H54 (cell line): ENCODE measurements around the gene SNU13.
"Not testable (repeated sequence)": the region's sequence is repeated elsewhere in the genome, so short reads cannot be mapped to it uniquely, and the experiment has no call there.

Source experiments
- DNase-seq: peaks from one replicate; pipeline ENCODE4 v3.0.0; 2011; ENCODE audit warnings: low spot score, mixed read lengths; ENCODE audit not compliant: insufficient read length
- FAIRE-seq: peaks from 3 replicates; lab custom pipeline; 2011; peaks lifted over from hg19 to GRCh38; lab: Jason Lieb, UNC
- POLR2A ChIP-seq: IDR thresholded peaks from 2 replicates; pipeline ENCODE4 v1.6.1; 2011; ENCODE audit warnings: low read depth, mild to moderate bottlenecking, low read length

Gene SNU13

GRCh38 chr22:41695211-41695610 is 6.5 kb upstream of the SNU13 start:
- no peak for FAIRE-seq
- no peak for TF ChIP-seq POLR2A
- DNase-seq: no peak

GRCh38 chr22:41690476-41690875 is 1.8 kb upstream of the SNU13 start:
- DNase-seq (no peak), FAIRE-seq (no peak)
- no peak for TF ChIP-seq POLR2A

GRCh38 chr22:41687901-41688364 is 734 bp downstream of the SNU13 start:
- DNase-seq (no peak), FAIRE-seq (no peak)
- no peak for TF ChIP-seq POLR2A

- FAIRE-seq, DNase-seq: not testable (repeated sequence)
These were observed 1.8 kb downstream of the SNU13 start for GRCh38 chr22:41686890-41687289.

GRCh38 chr22:41684194-41684593 is 4.5 kb downstream of the SNU13 start:
- DNase-seq (no peak), FAIRE-seq (no peak)
- TF ChIP-seq POLR2A: no peak

GRCh38 chr22:41683616-41684015 is 5.1 kb downstream of the SNU13 start:
- TF ChIP-seq POLR2A: no peak
- no peak for FAIRE-seq
- DNase-seq: no peak

GRCh38 chr22:41683052-41683451 is 5.6 kb downstream of the SNU13 start:
- DNase-seq (no peak), FAIRE-seq (no peak)
- no peak for TF ChIP-seq POLR2A

GRCh38 chr22:41682033-41682807 is 6.4 kb downstream of the SNU13 start:
- DNase-seq (no peak), FAIRE-seq (no peak)
- TF ChIP-seq POLR2A: no peak

- no peak for TF ChIP-seq POLR2A
- FAIRE-seq (no peak), DNase-seq (no peak)
These were observed 7.1 kb downstream of the SNU13 start for GRCh38 chr22:41681616-41682015.

GRCh38 chr22:41676134-41676533 is 12.5 kb downstream of the SNU13 start:
- FAIRE-seq: no peak
- no peak for DNase-seq
- no peak for TF ChIP-seq POLR2A

GRCh38 chr22:41674846-41675340 is 13.8 kb downstream of the SNU13 start:
- TF ChIP-seq POLR2A: no peak
- FAIRE-seq (no peak), DNase-seq (no peak)

GRCh38 chr22:41672780-41673509 is 15.7 kb downstream of the SNU13 start:
- FAIRE-seq (no peak), DNase-seq (no peak)
- TF ChIP-seq POLR2A: no peak

GRCh38 chr22:41672096-41672495 is 16.6 kb downstream of the SNU13 start:
- DNase-seq, FAIRE-seq: not testable (repeated sequence)
